HEK293 (cell line): ENCODE data around the gene FIGN.

Experiments used
- CTCF ChIA-PET: fragments of 350-600 bp; formaldehyde crosslinking; extraction: SDS; loops from one replicate; lab custom pipeline; 2021; ENCODE audit warnings: antibody characterized with exemption; lab: Yijun Ruan, JAX
- POLR2A ChIA-PET: fragments of 300-600 bp; formaldehyde crosslinking; extraction: SDS; loops from one replicate; lab custom pipeline; 2020; ENCODE audit warnings: antibody characterized with exemption, inconsistent platforms; lab: Yijun Ruan, JAX
- H3K27ac ChIP-seq: fragments of 200-500 bp; sonication (Bioruptor generic); 2 replicates; pipeline ENCODE4 v1.5.1; 2014; ENCODE audit warnings: low read depth, low read length, control low read depth, inconsistent platforms; ENCODE audit errors: extremely low read depth
- H3K36me3 ChIP-seq, 2 experiments: fragments of 200-500 bp in 1 of 2; sonication (Bioruptor generic) in 1 of 2; 1 replicate in 1 of 2; 2 replicates in 1 of 2; pipeline ENCODE4 v1.5.1; 2014 to 2017; ENCODE audit warnings: inconsistent platforms in 2 of 2, low read length in 2 of 2; ENCODE audit not compliant: control insufficient read depth in 2 of 2, insufficient read depth in 1 of 2
- H3K4me1 ChIP-seq: fragments of 200-500 bp; sonication (Bioruptor generic); 2 replicates; pipeline ENCODE4 v1.5.1; 2014; ENCODE audit warnings: mild to moderate bottlenecking, low read length, inconsistent platforms; ENCODE audit not compliant: control insufficient read depth, insufficient read depth
- H3K4me3 ChIP-seq: 2 replicates; pipeline ENCODE4 v1.5.1; 2011; ENCODE audit warnings: low read depth, mild to moderate bottlenecking, control low read depth, low read length, moderate library complexity
- H3K9me3 ChIP-seq: fragments of 200-500 bp; sonication (Bioruptor generic); 2 replicates; pipeline ENCODE4 v1.5.1; 2014; ENCODE audit warnings: low read depth, low read length, inconsistent platforms; ENCODE audit not compliant: control insufficient read depth, insufficient read depth
- EGR2 ChIP-seq: fragments of 450-650 bp; formaldehyde crosslinking; IDR thresholded peaks from 2 replicates; pipeline ENCODE4 v1.5.1; 2016; ENCODE audit warnings: low read depth, missing biosample characterization, missing genetic modification characterization
- SALL2 ChIP-seq: fragments of 450-650 bp; formaldehyde crosslinking; IDR thresholded peaks from 2 replicates; pipeline ENCODE4 v1.5.0; 2017; ENCODE audit warnings: missing biosample characterization, mild to moderate bottlenecking, missing genetic modification characterization, borderline replicate concordance
- SP7 ChIP-seq: fragments of 450-650 bp; formaldehyde crosslinking; IDR thresholded peaks from 2 replicates; pipeline ENCODE4 v1.5.1; 2016; ENCODE audit warnings: missing biosample characterization, missing genetic modification characterization
- YY2 ChIP-seq: fragments of 450-650 bp; formaldehyde crosslinking; IDR thresholded peaks from 2 replicates; pipeline ENCODE4 v1.5.1; 2016; ENCODE audit warnings: missing biosample characterization, missing genetic modification characterization
- ZBTB1 ChIP-seq: fragments of 450-650 bp; formaldehyde crosslinking; IDR thresholded peaks from 2 replicates; pipeline ENCODE4 v1.5.1; 2016; ENCODE audit warnings: missing biosample characterization, missing genetic modification characterization
- ZBTB21 ChIP-seq: fragments of 450-650 bp; formaldehyde crosslinking; IDR thresholded peaks from 2 replicates; pipeline ENCODE4 v1.5.1; 2017; ENCODE audit warnings: missing biosample characterization, missing genetic modification characterization
- ZNF146 ChIP-seq: fragments of 450-650 bp; formaldehyde crosslinking; IDR thresholded peaks from 2 replicates; pipeline ENCODE4 v1.5.1; 2016; ENCODE audit warnings: missing biosample characterization, missing genetic modification characterization
- ZNF155 ChIP-seq: fragments of 450-650 bp; formaldehyde crosslinking; IDR thresholded peaks from 2 replicates; pipeline ENCODE4 v1.5.1; 2016; ENCODE audit warnings: missing biosample characterization, missing genetic modification characterization
- ZNF16 ChIP-seq: fragments of 450-650 bp; formaldehyde crosslinking; IDR thresholded peaks from 2 replicates; pipeline ENCODE4 v1.5.1; 2016; ENCODE audit warnings: low read depth, missing biosample characterization, missing genetic modification characterization
- ZNF174 ChIP-seq: fragments of 450-650 bp; formaldehyde crosslinking; IDR thresholded peaks from 2 replicates; pipeline ENCODE4 v1.5.0; 2017; ENCODE audit warnings: missing biosample characterization, mild to moderate bottlenecking, missing genetic modification characterization
- ZNF211 ChIP-seq: fragments of 450-650 bp; formaldehyde crosslinking; IDR thresholded peaks from 2 replicates; pipeline ENCODE4 v1.5.1; 2016; ENCODE audit warnings: low read depth, missing biosample characterization, missing genetic modification characterization
- ZNF302 ChIP-seq: fragments of 450-650 bp; formaldehyde crosslinking; IDR thresholded peaks from 2 replicates; pipeline ENCODE4 v1.5.1; 2016; ENCODE audit warnings: missing biosample characterization, missing genetic modification characterization, low read depth
- ZNF394 ChIP-seq: fragments of 450-650 bp; formaldehyde crosslinking; IDR thresholded peaks from 2 replicates; pipeline ENCODE4 v1.5.1; 2016; ENCODE audit warnings: missing biosample characterization, missing genetic modification characterization, mild to moderate bottlenecking, moderate library complexity, borderline replicate concordance
- ZNF426 ChIP-seq: fragments of 450-650 bp; formaldehyde crosslinking; IDR thresholded peaks from 2 replicates; pipeline ENCODE4 v1.5.1; 2017; ENCODE audit warnings: missing biosample characterization, missing genetic modification characterization, mild to moderate bottlenecking, inconsistent platforms, moderate library complexity
- ZNF514 ChIP-seq: fragments of 450-650 bp; formaldehyde crosslinking; IDR thresholded peaks from 2 replicates; pipeline ENCODE4 v1.5.1; 2016; ENCODE audit warnings: missing biosample characterization, missing genetic modification characterization
- ZNF600 ChIP-seq: fragments of 450-650 bp; formaldehyde crosslinking; IDR thresholded peaks from 2 replicates; pipeline ENCODE4 v1.5.1; 2016; ENCODE audit warnings: missing biosample characterization, missing genetic modification characterization
- TF ChIP-seq, protein P1 (sequence below): fragments of 450-650 bp; formaldehyde crosslinking; IDR thresholded peaks from 2 replicates; pipeline ENCODE4 v1.5.1; 2016; ENCODE audit warnings: missing biosample characterization, missing genetic modification characterization, low read depth
- TF ChIP-seq, protein P2 (sequence below): IDR thresholded peaks from 2 replicates; pipeline ENCODE4 v1.6.1; 2011; ENCODE audit warnings: mild to moderate bottlenecking, low read depth, low read length, borderline replicate concordance
- TF ChIP-seq, protein P3 (sequence below): fragments of 450-650 bp; IDR thresholded peaks from 2 replicates; pipeline ENCODE4 v1.5.1; 2018; ENCODE audit warnings: missing biosample characterization, mild to moderate bottlenecking, missing genetic modification characterization
- TF ChIP-seq, protein P4 (sequence below): fragments of 450-650 bp; formaldehyde crosslinking; IDR thresholded peaks from 2 replicates; pipeline ENCODE4 v1.5.1; 2016; ENCODE audit warnings: missing biosample characterization, missing genetic modification characterization, borderline replicate concordance

Gene FIGN

DNA sequence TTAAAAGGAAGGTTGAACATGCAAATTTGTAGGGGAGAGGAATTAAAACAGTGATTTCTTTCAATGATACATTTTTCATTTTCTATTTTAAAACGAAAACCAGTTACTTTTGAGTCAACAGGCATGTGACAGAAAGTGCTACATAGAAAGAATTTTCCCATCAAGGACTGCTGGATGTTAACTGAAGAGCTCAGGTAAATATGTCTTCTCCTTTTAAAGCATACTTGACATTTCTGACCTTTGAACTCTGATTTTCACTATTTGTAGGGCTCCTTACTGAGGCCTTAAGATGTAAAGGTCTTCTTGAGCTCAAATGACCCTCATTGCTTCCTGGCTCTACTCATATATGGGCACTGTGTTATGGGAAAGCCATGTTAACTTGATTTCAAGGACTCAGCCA lies 32.4 kb downstream of the FIGN start (continued):
- TF ChIP-seq ZBTB1 (tag by site-specific recombination), result no peak

DNA sequence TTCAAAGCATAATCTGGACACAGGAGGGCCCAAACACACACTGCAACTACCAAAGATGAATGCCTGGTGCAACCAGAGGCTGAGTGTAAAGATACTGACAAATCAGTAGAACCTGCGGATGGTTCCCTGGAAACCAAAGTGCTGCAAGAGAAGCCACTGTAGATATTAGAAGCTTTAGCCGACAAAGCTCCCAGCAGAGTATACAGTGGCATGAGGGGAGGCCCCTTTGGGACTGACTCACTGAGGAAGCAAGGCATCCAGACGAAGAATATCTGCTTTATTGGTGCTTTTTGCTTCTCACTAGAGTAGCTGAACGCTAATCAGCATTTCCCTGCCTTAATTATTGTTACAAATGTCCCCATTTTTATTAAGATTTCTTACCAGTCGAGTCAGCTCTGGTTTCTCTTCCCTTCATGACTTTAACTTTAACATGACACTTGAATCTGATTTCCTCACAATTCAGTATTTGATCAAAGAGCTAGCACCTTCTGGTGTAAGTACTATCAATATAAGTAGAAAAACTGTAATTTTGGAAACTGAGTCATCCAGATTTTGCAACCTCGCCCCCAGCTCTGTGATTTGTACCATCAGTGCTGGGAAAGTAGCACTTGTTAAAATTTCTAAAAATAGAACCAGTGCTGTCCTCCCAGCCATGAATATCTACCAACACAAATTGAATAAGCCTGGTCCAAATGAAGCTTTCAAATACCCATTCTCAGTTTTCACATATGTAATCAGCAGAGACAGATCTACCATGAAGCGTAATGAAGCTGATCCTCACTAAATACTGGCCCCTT lies 34.2 kb downstream of the FIGN start:
- POLR2A ChIA-PET, result no interaction called here
- Histone ChIP-seq H3K27ac (no peak overlapping the region), H3K36me3 (no peaks in the 10 kb centered on the region), H3K4me3 (no peak overlapping the region), H3K9me3 (no peaks in the 10 kb centered on the region), H3K4me1 (peaks cover 8% of the 10 kb centered on the region; the same call in 1 of the 2 replicates)
- CTCF ChIA-PET, result no interaction called here
- TF ChIP-seq ZNF211 (no peak), ZNF426 (tag by site-specific recombination) (no peak), ZNF394 (tag by site-specific recombination) (no peak), ZNF600 (tag by site-specific recombination) (no peak), ZNF174 (tag by site-specific recombination) (no peak), EGR2 (tag by site-specific recombination) (no peak), ZNF155 (tag by site-specific recombination) (no peak), ZNF302 (tag by site-specific recombination) (no peak), SP7 (tag by site-specific recombination) (no peak), ZNF146 (tag by site-specific recombination) (no peak), ZNF514 (tag by site-specific recombination) (no peak), YY2 (tag by site-specific recombination) (no peak), ZNF16 (tag by site-specific recombination) (no peak), SALL2 (tag by site-specific recombination) (no peak), ZBTB21 (no peak)
- TF ChIP-seq, protein P1, sequence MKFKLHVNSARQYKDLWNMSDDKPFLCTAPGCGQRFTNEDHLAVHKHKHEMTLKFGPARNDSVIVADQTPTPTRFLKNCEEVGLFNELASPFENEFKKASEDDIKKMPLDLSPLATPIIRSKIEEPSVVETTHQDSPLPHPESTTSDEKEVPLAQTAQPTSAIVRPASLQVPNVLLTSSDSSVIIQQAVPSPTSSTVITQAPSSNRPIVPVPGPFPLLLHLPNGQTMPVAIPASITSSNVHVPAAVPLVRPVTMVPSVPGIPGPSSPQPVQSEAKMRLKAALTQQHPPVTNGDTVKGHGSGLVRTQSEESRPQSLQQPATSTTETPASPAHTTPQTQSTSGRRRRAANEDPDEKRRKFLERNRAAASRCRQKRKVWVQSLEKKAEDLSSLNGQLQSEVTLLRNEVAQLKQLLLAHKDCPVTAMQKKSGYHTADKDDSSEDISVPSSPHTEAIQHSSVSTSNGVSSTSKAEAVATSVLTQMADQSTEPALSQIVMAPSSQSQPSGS (tag by site-specific recombination), result no peak
- TF ChIP-seq, protein P2, sequence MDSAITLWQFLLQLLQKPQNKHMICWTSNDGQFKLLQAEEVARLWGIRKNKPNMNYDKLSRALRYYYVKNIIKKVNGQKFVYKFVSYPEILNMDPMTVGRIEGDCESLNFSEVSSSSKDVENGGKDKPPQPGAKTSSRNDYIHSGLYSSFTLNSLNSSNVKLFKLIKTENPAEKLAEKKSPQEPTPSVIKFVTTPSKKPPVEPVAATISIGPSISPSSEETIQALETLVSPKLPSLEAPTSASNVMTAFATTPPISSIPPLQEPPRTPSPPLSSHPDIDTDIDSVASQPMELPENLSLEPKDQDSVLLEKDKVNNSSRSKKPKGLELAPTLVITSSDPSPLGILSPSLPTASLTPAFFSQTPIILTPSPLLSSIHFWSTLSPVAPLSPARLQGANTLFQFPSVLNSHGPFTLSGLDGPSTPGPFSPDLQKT, result no peak
- TF ChIP-seq, protein P3, sequence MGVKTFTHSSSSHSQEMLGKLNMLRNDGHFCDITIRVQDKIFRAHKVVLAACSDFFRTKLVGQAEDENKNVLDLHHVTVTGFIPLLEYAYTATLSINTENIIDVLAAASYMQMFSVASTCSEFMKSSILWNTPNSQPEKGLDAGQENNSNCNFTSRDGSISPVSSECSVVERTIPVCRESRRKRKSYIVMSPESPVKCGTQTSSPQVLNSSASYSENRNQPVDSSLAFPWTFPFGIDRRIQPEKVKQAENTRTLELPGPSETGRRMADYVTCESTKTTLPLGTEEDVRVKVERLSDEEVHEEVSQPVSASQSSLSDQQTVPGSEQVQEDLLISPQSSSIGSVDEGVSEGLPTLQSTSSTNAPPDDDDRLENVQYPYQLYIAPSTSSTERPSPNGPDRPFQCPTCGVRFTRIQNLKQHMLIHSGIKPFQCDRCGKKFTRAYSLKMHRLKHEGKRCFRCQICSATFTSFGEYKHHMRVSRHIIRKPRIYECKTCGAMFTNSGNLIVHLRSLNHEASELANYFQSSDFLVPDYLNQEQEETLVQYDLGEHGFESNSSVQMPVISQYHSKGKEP (tag by site-specific recombination), result no peak
- TF ChIP-seq, protein P4, sequence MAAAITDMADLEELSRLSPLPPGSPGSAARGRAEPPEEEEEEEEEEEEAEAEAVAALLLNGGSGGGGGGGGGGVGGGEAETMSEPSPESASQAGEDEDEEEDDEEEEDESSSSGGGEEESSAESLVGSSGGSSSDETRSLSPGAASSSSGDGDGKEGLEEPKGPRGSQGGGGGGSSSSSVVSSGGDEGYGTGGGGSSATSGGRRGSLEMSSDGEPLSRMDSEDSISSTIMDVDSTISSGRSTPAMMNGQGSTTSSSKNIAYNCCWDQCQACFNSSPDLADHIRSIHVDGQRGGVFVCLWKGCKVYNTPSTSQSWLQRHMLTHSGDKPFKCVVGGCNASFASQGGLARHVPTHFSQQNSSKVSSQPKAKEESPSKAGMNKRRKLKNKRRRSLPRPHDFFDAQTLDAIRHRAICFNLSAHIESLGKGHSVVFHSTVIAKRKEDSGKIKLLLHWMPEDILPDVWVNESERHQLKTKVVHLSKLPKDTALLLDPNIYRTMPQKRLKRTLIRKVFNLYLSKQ, result no peak
